DLD1 (cell line): Measurements from ENCODE around the gene HK3.

ENCODE experiments used
- in situ Hi-C: cut with HindIII; loops from 2 replicates; pipeline ENCODE4 v1.10.0; 2017; ENCODE audit warnings: low sequenced_read_pairs

HK3 gene

GRCh38 chr5:176902911-176903664 lies 3.9 kb upstream of the HK3 start:
- in situ Hi-C loops, result no loop called here

- in situ Hi-C loops, result no loop called here
Observed at GRCh38 chr5:176902102-176902814, 3.1 kb upstream of the HK3 start.

- in situ Hi-C loops, result no loop called here
Observed at GRCh38 chr5:176901260-176902101, 2.3 kb upstream of the HK3 start.

- in situ Hi-C loops, result no loop called here
Observed at GRCh38 chr5:176900780-176901204, 1.6 kb upstream of the HK3 start.

- in situ Hi-C loops, result no loop called here
Observed at GRCh38 chr5:176899946-176900779, 1.0 kb upstream of the HK3 start.

GRCh38 chr5:176897263-176897662 lies 1.9 kb downstream of the HK3 start:
- in situ Hi-C loops, result no loop called here

GRCh38 chr5:176895831-176896230 lies 3.3 kb downstream of the HK3 start:
- in situ Hi-C loops, result no loop called here

GRCh38 chr5:176894298-176894697 lies 4.8 kb downstream of the HK3 start:
- in situ Hi-C loops, result no loop called here

GRCh38 chr5:176892663-176893062 lies 6.5 kb downstream of the HK3 start:
- in situ Hi-C loops, result no loop called here

- in situ Hi-C loops, result no loop called here
Observed at GRCh38 chr5:176891331-176891958, 7.7 kb downstream of the HK3 start.

- in situ Hi-C loops, result no loop called here
Observed at GRCh38 chr5:176890455-176891330, 8.5 kb downstream of the HK3 start.

- in situ Hi-C loops, result no loop called here
Observed at GRCh38 chr5:176889321-176890280, 9.5 kb downstream of the HK3 start.

- in situ Hi-C loops, result no loop called here
Observed at GRCh38 chr5:176888865-176889165, 10.3 kb downstream of the HK3 start.

- in situ Hi-C loops, result no loop called here
Observed at GRCh38 chr5:176888016-176888864, 10.9 kb downstream of the HK3 start.

- in situ Hi-C loops, result no loop called here
Observed at GRCh38 chr5:176887252-176887849, 11.8 kb downstream of the HK3 start.

- in situ Hi-C loops, result no loop called here
Observed at GRCh38 chr5:176886336-176887251, 12.6 kb downstream of the HK3 start.
